GM18511 (cell line): ENCODE results near the gene UNC5B.

Experiments used
- ATAC-seq: cut with Tn5 transposase; IDR thresholded peaks from one replicate; pipeline ENCODE4 v1.9.1; 2021; ENCODE audit warnings: mild to moderate bottlenecking, moderate library complexity; ENCODE audit not compliant: unreplicated experiment

UNC5B gene

GRCh38 chr10:71212318-71213126 lies at the start of gene UNC5B:
UNC5B (plus strand) TSS chr10:71212570; CDS start chr10:71212986, 416 bp downstream.
- no peak for ATAC-seq

GRCh38 chr10:71173466-71173865 lies 38.9 kb upstream of the UNC5B start:
- ATAC-seq: no peak

- no peak for ATAC-seq
Measured at GRCh38 chr10:71176661-71177060, 35.7 kb upstream of the UNC5B start.

GRCh38 chr10:71177651-71178199 lies 34.6 kb upstream of the UNC5B start:
- ATAC-seq: no peak

GRCh38 chr10:71178880-71179279 lies 33.5 kb upstream of the UNC5B start:
- no peak for ATAC-seq

- no peak for ATAC-seq
Measured at GRCh38 chr10:71179382-71179781, 33.0 kb upstream of the UNC5B start.

- no peak for ATAC-seq
Measured at GRCh38 chr10:71184421-71184820, 27.9 kb upstream of the UNC5B start.

GRCh38 chr10:71185209-71185608 lies 27.2 kb upstream of the UNC5B start:
- no peak for ATAC-seq

GRCh38 chr10:71187197-71187596 lies 25.2 kb upstream of the UNC5B start:
- no peak for ATAC-seq

GRCh38 chr10:71187600-71187999 lies 24.8 kb upstream of the UNC5B start:
- no peak for ATAC-seq

GRCh38 chr10:71188201-71188600 lies 24.2 kb upstream of the UNC5B start:
- ATAC-seq: no peak

- ATAC-seq: no peak
Measured at GRCh38 chr10:71191019-71191418, 21.4 kb upstream of the UNC5B start.

- no peak for ATAC-seq
Measured at GRCh38 chr10:71191551-71192076, 20.8 kb upstream of the UNC5B start.

- ATAC-seq: no peak
Measured at GRCh38 chr10:71193516-71193915, 18.9 kb upstream of the UNC5B start.

GRCh38 chr10:71197955-71198354 lies 14.4 kb upstream of the UNC5B start:
- ATAC-seq: no peak

GRCh38 chr10:71201849-71202248 lies 10.5 kb upstream of the UNC5B start:
- ATAC-seq: no peak

- no peak for ATAC-seq
Measured at GRCh38 chr10:71202314-71202713, 10.1 kb upstream of the UNC5B start.

- ATAC-seq: no peak
Measured at GRCh38 chr10:71203124-71203523, 9.2 kb upstream of the UNC5B start.

GRCh38 chr10:71203716-71204115 lies 8.7 kb upstream of the UNC5B start:
- no peak for ATAC-seq

- ATAC-seq: no peak
Measured at GRCh38 chr10:71204746-71205145, 7.6 kb upstream of the UNC5B start.

- no peak for ATAC-seq
Measured at GRCh38 chr10:71205468-71205867, 6.9 kb upstream of the UNC5B start.

- ATAC-seq: no peak
Measured at GRCh38 chr10:71206911-71207310, 5.5 kb upstream of the UNC5B start.
